HL-60 (cell line): ENCODE results near the gene TMEM247.

Source experiments
- CTCF ChIP-seq: IDR thresholded peaks from one replicate; pipeline ENCODE4 v1.5.1; 2011; ENCODE audit warnings: low read length, control low read depth, inconsistent platforms; ENCODE audit not compliant: insufficient read depth
- POLR2AphosphoS5 ChIP-seq: IDR thresholded peaks from 2 replicates; pipeline ENCODE4 v1.6.1; 2012; ENCODE audit warnings: low read depth
- REST ChIP-seq: IDR thresholded peaks from 2 replicates; pipeline ENCODE4 v1.6.1; 2012; ENCODE audit warnings: low read depth; ENCODE audit not compliant: insufficient replicate concordance
- SPI1 ChIP-seq: IDR thresholded peaks from 2 replicates; pipeline ENCODE4 v1.6.1; 2012; ENCODE audit warnings: low read depth, mild to moderate bottlenecking, borderline replicate concordance

DNA sequence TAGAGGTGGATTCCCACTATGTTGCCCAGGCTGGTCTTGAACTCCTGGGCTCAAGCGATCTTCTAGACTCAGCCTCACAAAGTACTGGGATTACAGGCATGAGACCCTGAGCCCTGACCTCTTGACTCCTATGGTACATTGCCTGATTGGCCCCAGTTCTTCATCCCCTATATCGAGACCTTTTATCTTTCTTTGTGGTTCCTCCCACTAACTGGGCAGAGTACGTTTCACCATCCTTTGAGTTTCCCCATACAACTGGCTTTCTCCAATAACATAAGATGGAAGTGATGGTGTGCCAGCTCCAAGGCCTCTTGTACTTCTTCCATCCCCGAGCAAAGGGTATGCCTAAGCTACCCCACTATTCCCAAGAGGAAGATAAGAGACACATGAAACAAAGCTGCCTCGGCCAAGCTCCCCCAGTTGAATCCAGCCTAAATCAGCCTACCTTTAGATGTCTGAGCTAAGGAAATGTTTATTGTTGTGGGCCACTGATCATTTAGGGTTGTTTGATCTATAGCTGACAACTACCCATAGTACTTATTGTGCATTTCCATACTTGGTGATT is 8.3 kb upstream of the TMEM247 start:
- TF ChIP-seq CTCF: no peak
- TF ChIP-seq REST: no peak
- TF ChIP-seq POLR2AphosphoS5: no peak
- no peak for TF ChIP-seq SPI1
